IPS-18a (cell line): ENCODE results near the gene KCNH8.

ENCODE experiments used
- H3K27ac ChIP-seq: one replicate; pipeline ENCODE4 v1.5.1; 2013; ENCODE audit warnings: low read length
- H3K27me3 ChIP-seq: one replicate; pipeline ENCODE4 v1.6.1; 2013; ENCODE audit warnings: mild to moderate bottlenecking, low read length; ENCODE audit not compliant: control insufficient read depth, insufficient read depth
- H3K36me3 ChIP-seq: one replicate; pipeline ENCODE4 v1.6.1; 2013; ENCODE audit warnings: low read depth, low read length; ENCODE audit not compliant: control insufficient read depth
- H3K4me1 ChIP-seq: one replicate; pipeline ENCODE4 v1.6.1; 2013; ENCODE audit warnings: low read depth, low read length; ENCODE audit not compliant: control insufficient read depth
- H3K4me3 ChIP-seq: one replicate; pipeline ENCODE4 v1.5.1; 2013; ENCODE audit warnings: low read length
- H3K9ac ChIP-seq: one replicate; pipeline ENCODE4 v1.6.1; 2013; ENCODE audit warnings: mild to moderate bottlenecking, low read length, moderate library complexity
- H3K9me3 ChIP-seq: one replicate; pipeline ENCODE4 v1.6.1; 2013; ENCODE audit warnings: low read depth, low read length; ENCODE audit not compliant: control insufficient read depth

Gene KCNH8

DNA sequence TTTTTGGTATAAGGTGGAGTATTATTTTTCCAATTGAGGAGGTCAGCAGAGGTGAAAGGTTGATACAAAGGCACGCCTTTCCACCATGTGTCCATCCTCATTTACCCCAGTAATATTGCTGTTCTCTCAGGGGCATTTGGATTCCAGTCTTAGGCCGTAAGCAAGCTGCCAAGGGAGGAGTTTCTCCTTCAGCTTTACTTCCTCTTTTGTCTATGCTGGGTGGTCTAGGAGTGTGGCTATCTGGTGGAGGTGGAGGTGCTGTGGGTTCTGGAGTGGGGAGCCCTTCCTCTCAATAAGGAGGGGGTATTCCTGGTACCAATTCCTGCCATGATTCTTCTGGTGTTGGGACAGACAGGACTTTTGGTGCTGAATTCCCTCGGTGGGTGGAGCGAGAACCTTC lies 340.6 kb downstream of the KCNH8 start:
- no peak overlapping the region for H3K9ac ChIP-seq
- no peaks in the 10 kb centered on the region for H3K9me3 ChIP-seq
- no peak overlapping the region for H3K27ac ChIP-seq
- H3K4me1 ChIP-seq = no peaks in the 10 kb centered on the region
- H3K27me3 ChIP-seq = no peaks in the 10 kb centered on the region
- H3K36me3 ChIP-seq = no peaks in the 10 kb centered on the region
- H3K4me3 ChIP-seq = no peak overlapping the region

DNA sequence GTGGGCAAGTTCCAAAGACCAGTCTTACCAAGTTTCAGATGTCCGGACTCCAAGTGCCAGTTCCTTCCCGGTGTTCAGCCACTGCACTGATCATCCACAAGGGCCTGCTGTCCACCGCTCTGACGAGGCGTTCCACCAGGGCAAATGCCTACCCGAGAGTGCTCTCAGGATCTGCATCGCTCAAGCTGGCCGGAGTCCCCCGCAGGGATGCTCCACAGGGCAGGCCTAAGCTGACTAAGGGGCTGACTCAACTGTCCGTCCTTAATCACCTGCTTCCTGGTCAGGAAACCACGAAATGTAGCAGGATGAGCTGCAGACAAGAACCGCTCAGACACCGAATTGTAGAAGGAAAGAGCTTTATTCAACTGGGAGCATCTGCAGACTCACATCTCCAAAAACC lies 341.6 kb downstream of the KCNH8 start:
- Histone ChIP-seq H3K4me1 (no peaks in the 10 kb centered on the region), H3K36me3 (no peaks in the 10 kb centered on the region), H3K4me3 (no peak overlapping the region), H3K27ac (no peak overlapping the region), H3K27me3 (no peaks in the 10 kb centered on the region), H3K9ac (no peak overlapping the region), H3K9me3 (no peaks in the 10 kb centered on the region)

DNA sequence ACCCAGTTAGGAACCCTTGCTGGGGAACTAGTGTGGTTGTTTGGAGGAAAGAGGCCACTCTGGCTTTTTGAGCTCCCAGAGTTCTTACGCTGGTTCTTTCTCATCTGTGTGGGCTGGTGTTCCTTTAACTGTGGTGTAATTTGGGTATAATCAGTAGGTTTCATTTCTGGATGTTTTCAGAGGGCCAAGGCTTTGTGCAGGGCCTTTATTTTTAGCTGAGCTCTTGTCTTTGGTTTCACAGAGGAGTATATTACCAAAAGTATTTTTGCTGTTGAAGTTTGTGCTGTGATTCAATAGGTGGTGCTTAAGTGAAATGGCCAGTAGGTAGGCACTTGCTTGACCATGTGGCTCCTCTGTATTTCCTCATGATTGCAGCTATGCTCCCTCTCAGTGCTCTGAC lies 357.9 kb downstream of the KCNH8 start:
- no peaks in the 10 kb centered on the region for H3K36me3 ChIP-seq
- H3K4me1 ChIP-seq = no peaks in the 10 kb centered on the region
- H3K9me3 ChIP-seq = no peaks in the 10 kb centered on the region
- no peaks in the 10 kb centered on the region for H3K27me3 ChIP-seq
- no peak overlapping the region for H3K4me3 ChIP-seq
- H3K9ac ChIP-seq = no peak overlapping the region
- H3K27ac ChIP-seq = no peak overlapping the region

DNA sequence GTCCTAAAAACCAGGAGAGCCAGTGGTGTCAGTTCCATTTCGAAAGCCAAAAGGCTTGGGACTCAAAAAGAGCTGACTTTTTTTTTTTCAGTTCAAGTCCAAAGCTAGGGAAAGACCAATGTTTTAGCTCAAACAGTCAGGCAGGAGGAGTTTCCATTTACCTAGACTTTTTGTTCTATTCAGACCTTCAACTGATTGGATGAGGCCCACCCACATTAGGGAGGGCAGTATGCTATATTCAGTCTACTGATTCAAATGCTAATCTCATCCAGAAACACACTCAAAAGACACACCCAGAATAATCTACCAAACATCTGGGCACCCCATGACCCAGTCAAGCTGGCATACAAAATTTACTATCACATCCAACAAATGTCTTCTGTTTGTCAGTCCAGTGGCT lies 374.0 kb downstream of the KCNH8 start:
- Histone ChIP-seq H3K27me3 (no peaks in the 10 kb centered on the region), H3K27ac (no peak overlapping the region), H3K4me1 (no peaks in the 10 kb centered on the region), H3K9ac (no peak overlapping the region), H3K9me3 (no peaks in the 10 kb centered on the region), H3K4me3 (no peak overlapping the region), H3K36me3 (no peaks in the 10 kb centered on the region)

DNA sequence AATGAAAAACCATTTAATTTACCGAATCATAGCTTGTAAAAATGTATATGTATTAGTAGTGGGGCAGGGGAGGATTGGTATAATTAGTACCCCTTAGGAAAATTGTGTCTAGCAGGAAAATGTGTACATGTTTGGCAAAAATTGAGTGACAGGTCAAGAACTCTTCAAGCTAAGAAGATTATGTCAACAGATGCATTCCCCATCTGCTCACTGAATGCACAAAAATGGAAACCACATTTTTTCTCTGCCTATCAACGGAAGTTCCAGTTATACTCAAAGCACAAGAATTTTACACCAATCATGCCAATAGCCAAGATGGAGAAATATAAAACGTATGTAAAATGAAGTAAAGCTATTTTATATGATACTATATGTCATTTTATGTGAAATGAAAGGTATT lies 377.8 kb downstream of the KCNH8 start:
- Histone ChIP-seq H3K27ac (no peak overlapping the region), H3K36me3 (no peaks in the 10 kb centered on the region), H3K4me3 (no peak overlapping the region), H3K9me3 (no peaks in the 10 kb centered on the region), H3K9ac (no peak overlapping the region), H3K4me1 (no peaks in the 10 kb centered on the region), H3K27me3 (no peaks in the 10 kb centered on the region)

DNA sequence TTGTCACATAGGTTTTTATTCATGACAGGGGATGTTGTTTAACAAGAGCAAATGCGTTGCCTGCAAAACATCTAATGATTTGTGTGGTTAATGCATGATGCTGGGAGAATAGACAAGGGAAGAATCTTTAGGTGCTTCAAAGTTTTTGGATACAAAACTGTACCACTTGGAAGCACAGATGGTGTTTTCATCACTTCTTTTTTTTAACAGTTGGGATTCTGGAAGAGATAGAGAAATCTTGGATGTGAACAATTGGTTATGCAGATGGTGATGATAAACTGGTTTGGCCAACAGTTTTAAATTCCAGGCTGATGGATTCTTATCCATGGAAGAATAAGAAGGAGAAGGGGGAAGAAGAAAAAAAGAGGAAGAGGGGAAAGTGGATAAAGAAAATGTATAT lies 379.4 kb downstream of the KCNH8 start:
- no peaks in the 10 kb centered on the region for H3K27me3 ChIP-seq
- no peaks in the 10 kb centered on the region for H3K4me1 ChIP-seq
- no peak overlapping the region for H3K4me3 ChIP-seq
- no peak overlapping the region for H3K9ac ChIP-seq
- no peak overlapping the region for H3K27ac ChIP-seq
- H3K36me3 ChIP-seq = no peaks in the 10 kb centered on the region
- H3K9me3 ChIP-seq = no peaks in the 10 kb centered on the region

DNA sequence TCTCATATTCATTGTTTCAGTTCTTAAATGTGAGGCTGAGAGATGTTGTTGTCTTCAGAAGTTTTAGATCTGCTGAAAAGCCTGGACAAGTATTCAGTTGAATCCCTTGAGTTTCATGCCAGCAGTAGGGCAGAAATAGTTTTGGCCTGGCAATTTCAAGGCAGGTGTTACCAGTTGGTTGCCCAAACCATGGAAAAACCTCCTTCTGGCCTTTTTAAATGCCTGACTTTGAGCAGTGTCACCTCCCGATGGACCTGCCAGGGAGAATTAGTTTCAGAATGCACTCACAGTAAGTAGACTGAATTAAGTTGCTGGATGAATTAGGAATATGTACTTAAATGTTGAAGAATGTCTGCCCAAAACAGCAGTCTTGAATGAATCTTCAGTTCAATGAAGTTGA lies 383.1 kb downstream of the KCNH8 start:
- Histone ChIP-seq H3K27ac (no peak overlapping the region), H3K9ac (no peak overlapping the region), H3K4me3 (no peak overlapping the region), H3K36me3 (no peaks in the 10 kb centered on the region), H3K9me3 (no peaks in the 10 kb centered on the region), H3K27me3 (no peaks in the 10 kb centered on the region), H3K4me1 (no peaks in the 10 kb centered on the region)

DNA sequence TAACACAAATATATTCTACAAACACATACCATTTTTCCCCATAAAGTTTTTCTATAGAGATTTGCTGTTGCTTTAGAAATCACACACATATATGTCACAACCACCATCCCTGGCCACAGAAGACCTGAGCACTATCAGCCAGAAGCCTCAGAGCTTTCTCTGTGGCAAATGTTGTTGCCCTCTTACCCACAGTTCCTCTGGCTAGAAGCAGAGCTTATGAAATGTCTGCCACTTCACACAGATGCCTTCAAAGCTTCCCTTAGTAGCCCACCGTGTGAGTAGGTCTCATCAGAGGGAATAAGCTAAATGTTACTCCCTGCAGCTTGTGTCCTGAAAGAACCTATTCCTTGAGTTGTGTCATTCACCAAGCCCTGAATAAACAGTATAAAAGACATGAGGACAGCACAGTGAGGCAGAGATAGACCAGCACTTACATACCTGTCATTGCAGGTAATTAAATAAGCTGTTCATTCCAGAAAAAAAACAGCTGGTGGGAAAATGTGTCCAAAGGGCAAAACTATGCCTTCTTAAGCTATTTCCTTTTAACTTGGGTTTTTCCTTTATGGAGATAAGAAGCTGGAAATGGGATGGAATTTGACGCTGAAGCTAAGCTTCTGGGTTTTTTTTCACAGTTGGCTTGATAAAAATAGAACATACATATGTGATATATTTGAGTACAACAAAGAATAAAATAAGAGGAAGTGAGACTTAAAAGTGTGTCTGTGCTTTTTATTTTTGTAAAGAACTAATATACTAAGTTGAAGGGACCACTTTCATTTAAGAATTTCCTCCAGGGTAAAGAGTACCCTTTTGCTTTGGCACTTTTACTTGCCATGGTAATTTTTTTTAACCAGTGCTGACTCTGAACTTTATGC lies 391.4 kb downstream of the KCNH8 start:
- H3K4me1 ChIP-seq = no peaks in the 10 kb centered on the region
- H3K27me3 ChIP-seq = no peaks in the 10 kb centered on the region
- H3K9me3 ChIP-seq = no peaks in the 10 kb centered on the region
- no peak overlapping the region for H3K9ac ChIP-seq
- no peak overlapping the region for H3K27ac ChIP-seq
- H3K4me3 ChIP-seq = no peak overlapping the region
- H3K36me3 ChIP-seq = no peaks in the 10 kb centered on the region

DNA sequence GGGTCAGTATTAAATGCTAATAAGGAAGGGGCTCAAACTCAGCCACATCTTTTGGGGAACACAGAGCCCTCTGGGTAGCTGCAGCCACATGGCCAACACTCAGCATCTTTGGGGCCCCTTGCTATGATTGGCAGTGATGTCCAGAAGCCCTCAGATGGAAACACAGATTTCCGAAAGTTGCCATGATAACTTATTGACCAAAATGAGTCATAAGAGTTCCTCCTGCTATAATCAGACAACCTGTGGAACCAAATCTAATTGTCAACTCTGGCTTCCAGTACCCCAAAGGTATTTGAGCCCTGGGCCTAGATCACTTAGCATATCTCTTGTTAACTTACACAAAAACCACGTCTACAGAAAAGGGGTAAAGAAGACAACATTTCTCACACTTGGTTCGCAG lies 392.2 kb downstream of the KCNH8 start:
- H3K27me3 ChIP-seq = no peaks in the 10 kb centered on the region
- H3K4me3 ChIP-seq = no peak overlapping the region
- H3K27ac ChIP-seq = no peak overlapping the region
- no peaks in the 10 kb centered on the region for H3K36me3 ChIP-seq
- H3K9ac ChIP-seq = no peak overlapping the region
- no peaks in the 10 kb centered on the region for H3K9me3 ChIP-seq
- no peaks in the 10 kb centered on the region for H3K4me1 ChIP-seq

DNA sequence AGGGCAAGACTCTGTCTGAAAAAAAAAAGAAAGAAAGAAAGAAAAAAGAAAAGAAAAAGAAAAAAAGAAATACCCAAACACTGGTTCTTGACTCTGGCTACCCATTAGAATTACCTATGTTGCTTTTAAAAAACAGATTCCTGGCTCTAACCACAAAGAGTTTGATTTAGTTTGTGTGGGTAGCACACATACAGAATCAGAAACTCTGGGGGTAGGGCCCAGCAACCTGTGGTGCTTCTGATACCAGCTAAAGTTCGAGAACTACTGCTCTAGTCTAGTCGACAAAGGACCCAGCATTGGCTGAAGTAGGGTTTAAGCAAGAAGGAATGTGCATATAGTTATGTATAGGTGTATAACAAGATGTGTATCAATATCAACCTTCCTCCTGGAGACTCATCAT lies 393.0 kb downstream of the KCNH8 start:
- no peak overlapping the region for H3K9ac ChIP-seq
- no peak overlapping the region for H3K4me3 ChIP-seq
- no peak overlapping the region for H3K27ac ChIP-seq
- H3K9me3 ChIP-seq = no peaks in the 10 kb centered on the region
- no peaks in the 10 kb centered on the region for H3K27me3 ChIP-seq
- H3K36me3 ChIP-seq = no peaks in the 10 kb centered on the region
- H3K4me1 ChIP-seq = no peaks in the 10 kb centered on the region

DNA sequence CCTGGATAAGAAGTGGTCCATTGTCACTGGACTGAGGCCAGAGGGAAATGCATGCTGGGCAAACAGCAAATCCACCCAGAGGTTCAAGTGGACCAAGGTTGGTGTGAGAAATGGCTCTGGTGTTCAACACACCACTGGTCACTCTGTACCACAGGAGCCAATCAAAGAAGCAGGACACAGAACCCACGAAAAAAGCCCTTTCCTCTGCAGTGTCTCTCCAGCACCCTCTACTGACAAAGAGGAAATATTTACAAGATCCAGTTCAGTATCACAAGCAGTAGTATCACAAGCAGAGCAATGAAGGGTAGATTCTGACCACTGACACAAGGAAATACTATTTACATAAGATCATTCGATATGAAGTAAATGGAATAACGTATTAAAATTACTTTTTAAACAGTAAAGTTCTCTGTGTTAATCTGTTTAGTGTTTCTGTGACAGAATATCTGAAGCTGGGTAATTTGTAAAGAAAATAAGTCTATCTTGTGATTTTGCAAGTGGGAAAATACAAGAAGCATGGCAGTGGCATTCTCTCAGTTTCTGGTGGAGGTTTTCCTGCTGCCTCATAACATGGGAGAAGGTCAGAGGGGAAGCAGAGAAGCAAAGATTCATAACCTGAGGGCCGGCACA lies 395.0 kb downstream of the KCNH8 start:
- H3K9ac ChIP-seq = no peak overlapping the region
- H3K27ac ChIP-seq = no peak overlapping the region
- H3K36me3 ChIP-seq = no peaks in the 10 kb centered on the region
- no peaks in the 10 kb centered on the region for H3K27me3 ChIP-seq
- H3K9me3 ChIP-seq = no peaks in the 10 kb centered on the region
- H3K4me3 ChIP-seq = no peak overlapping the region
- no peaks in the 10 kb centered on the region for H3K4me1 ChIP-seq
